Spleen (tissue), 11 donors: Measurements from ENCODE around the gene C3orf20. TPM values are rescaled to one million over a fixed set of nuclear protein-coding genes. Genes with fewer than 3 reads are reported as not detected.

Experiments used
- DNase-seq: peaks from one replicate; pipeline ENCODE4 v3.0.0-alpha.2; 2020
- H3K27ac ChIP-seq, 8 donors: fragments of 200-600 bp; sonication (generic) in 7 of 8; 1 replicate in 4 of 8; 2 replicates in 4 of 8; pipeline versions ENCODE4 v1.5.0 to v1.8.0; 2016 to 2021; ENCODE audit warnings: inconsistent platforms in 4 of 8, mild to moderate bottlenecking in 4 of 8, moderate library complexity in 1 of 8
- H3K27me3 ChIP-seq, 7 donors: fragments of 200-600 bp; sonication (generic) in 6 of 7; replicated peaks in 1 of 7; 1 replicate in 4 of 7; 2 replicates in 3 of 7; pipeline versions ENCODE4 v1.5.0 to v1.8.0; 2016 to 2021; ENCODE audit warnings: inconsistent platforms in 3 of 7, mild to moderate bottlenecking in 1 of 7
- H3K36me3 ChIP-seq, 6 donors: fragments of 200-600 bp; sonication (generic) in 5 of 6; 1 replicate in 4 of 6; 2 replicates in 2 of 6; pipeline versions ENCODE4 v1.5.0 to v1.8.0; 2016 to 2021; ENCODE audit warnings: inconsistent platforms in 2 of 6
- H3K4me1 ChIP-seq, 6 donors: fragments of 200-600 bp; sonication (generic) in 5 of 6; 1 replicate in 3 of 6; 2 replicates in 3 of 6; pipeline versions ENCODE4 v1.5.0 to v1.8.0; 2016 to 2021; ENCODE audit warnings: inconsistent platforms in 3 of 6
- H3K4me3 ChIP-seq, 8 donors: fragments of 200-600 bp; sonication (generic) in 7 of 8; 1 replicate in 4 of 8; 2 replicates in 4 of 8; pipeline versions ENCODE4 v1.5.0 to v1.8.0; 2016 to 2021; ENCODE audit warnings: inconsistent platforms in 4 of 8, mild to moderate bottlenecking in 4 of 8, moderate library complexity in 2 of 8
- H3K9me3 ChIP-seq, 8 donors: fragments of 200-600 bp; sonication (generic) in 7 of 8; 1 replicate in 4 of 8; 2 replicates in 4 of 8; pipeline versions ENCODE4 v1.5.0 to v1.8.0; 2016 to 2021; ENCODE audit warnings: inconsistent platforms in 4 of 8
- POLR2A ChIP-seq, 3 donors: fragments of 450-650 bp; IDR thresholded peaks; one replicate each; pipeline ENCODE4 v1.5.1; 2017; ENCODE audit warnings: antibody characterized with exemption in 3 of 3, mild to moderate bottlenecking in 1 of 3
- POLR2AphosphoS5 ChIP-seq, 3 donors: sonication (generic); formaldehyde crosslinking; IDR thresholded peaks; one replicate each; pipeline ENCODE4 v1.5.1; 2017; ENCODE audit warnings: antibody characterized with exemption in 3 of 3
- WGBS, 5 donors: extraction: QIAGEN DNeasy Blood & Tissue Kit in 3 of 5; methylation state at CpG; one replicate each; pipeline versions ENCODE4 v1.1.5 to v1.1.7; 2013 to 2018; 5-methylcytosine and 5-hydroxymethylcytosine counted together
- intact Hi-C: fragments of 100-400 bp; cut with DNase I; formaldehyde crosslinking; loops from one replicate; pipeline ENCODE4 v1.15.0; 2023; ENCODE audit warnings: low total_unique reads
- polyA plus RNA-seq, 3 donors: library from polyadenylated mRNA; stranded (reverse); fragments of 200-250 nt; gene quantifications; one replicate each; pipeline ENCODE4 v1.2.1, GENCODE V29; 2013
- total RNA-seq, 7 donors: library from RNA; depleted of rRNA in 3 of 7; stranded (reverse); fragments of >200 nt in 3 of 7; fragmentation: NEBNext Ultra II Directional in 4 of 7; extraction: Animal tissue kit (Norgen Biotek cat#: 25700) in 4 of 7; gene quantifications; one replicate each; pipeline versions ENCODE4 v1.1.0 to v1.2.1, GENCODE V29; 2016 to 2021
- TF ChIP-seq, protein P1 (sequence below), 11 experiments: fragments of 200-600 bp in 7 of 11; fragments of 450-650 bp in 4 of 11; sonication (generic) in 4 of 11; IDR thresholded peaks in 8 of 11; conservative IDR thresholded peaks in 3 of 11; 1 replicate in 7 of 11; 2 replicates in 4 of 11; pipeline versions ENCODE4 v1.4.0 to v1.8.0; 2016 to 2021; ENCODE audit warnings: antibody characterized with exemption in 11 of 11, inconsistent platforms in 4 of 11, mild to moderate bottlenecking in 1 of 11
- donor health status: healthy with polysubstance abuse.
- donor health status: DM: no; HTN: no; CAD: no; lungs with moderate emphysema.
- donor health status: DM: no; HTN: no; CAD: no.
- donor health status: Bipolar disorder and iron deficiency.
- donor health status: healthy.
- donor health status: DM: no; HTN: no; CAD: no.
- donor health status: DM: yes; HTN: yes; CAD: no.

The C3orf20 gene
- total and polyA plus RNA-seq, 10 donors: 0.17 to 1.1 (median 0.30) TPM; not detected in 3

- Histone ChIP-seq H3K36me3 (no peaks in the 10 kb centered on the region), H3K27me3 (no peaks in the 10 kb centered on the region), H3K27ac (no peak overlapping the region), H3K4me3 (no peak overlapping the region), H3K9me3 (peaks cover 0 to 4% (median 0%) of the 10 kb centered on the region in 8 donors), H3K4me1 (no peaks in the 10 kb centered on the region)
- TF ChIP-seq POLR2A (IDR thresholded peaks at IDR 0.05) (no peak), POLR2AphosphoS5 (IDR thresholded peaks at IDR 0.05) (no peak)
- TF ChIP-seq, protein P1, sequence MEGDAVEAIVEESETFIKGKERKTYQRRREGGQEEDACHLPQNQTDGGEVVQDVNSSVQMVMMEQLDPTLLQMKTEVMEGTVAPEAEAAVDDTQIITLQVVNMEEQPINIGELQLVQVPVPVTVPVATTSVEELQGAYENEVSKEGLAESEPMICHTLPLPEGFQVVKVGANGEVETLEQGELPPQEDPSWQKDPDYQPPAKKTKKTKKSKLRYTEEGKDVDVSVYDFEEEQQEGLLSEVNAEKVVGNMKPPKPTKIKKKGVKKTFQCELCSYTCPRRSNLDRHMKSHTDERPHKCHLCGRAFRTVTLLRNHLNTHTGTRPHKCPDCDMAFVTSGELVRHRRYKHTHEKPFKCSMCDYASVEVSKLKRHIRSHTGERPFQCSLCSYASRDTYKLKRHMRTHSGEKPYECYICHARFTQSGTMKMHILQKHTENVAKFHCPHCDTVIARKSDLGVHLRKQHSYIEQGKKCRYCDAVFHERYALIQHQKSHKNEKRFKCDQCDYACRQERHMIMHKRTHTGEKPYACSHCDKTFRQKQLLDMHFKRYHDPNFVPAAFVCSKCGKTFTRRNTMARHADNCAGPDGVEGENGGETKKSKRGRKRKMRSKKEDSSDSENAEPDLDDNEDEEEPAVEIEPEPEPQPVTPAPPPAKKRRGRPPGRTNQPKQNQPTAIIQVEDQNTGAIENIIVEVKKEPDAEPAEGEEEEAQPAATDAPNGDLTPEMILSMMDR (IDR thresholded peaks at IDR 0.05 in 8 of 11, conservative IDR thresholded peaks at IDR 0.05 in 3 of 11): no peak
- 82 to 95% (median 89%) methylated on average over 1 of the region's 1 CpG for WGBS, 5 donors
- intact Hi-C loops: no loop called here
- DNase-seq: no peak
These were observed 23.8 kb downstream of the C3orf20 start for GRCh38 chr3:14698601-14699244.

GRCh38 chr3:14699643-14700042 lies 24.7 kb downstream of the C3orf20 start:
- H3K36me3 ChIP-seq: no peaks in the 10 kb centered on the region
- 50 to 100% (median 77%) methylated on average over 1 of the region's 1 CpG for WGBS, 5 donors
- no peaks in the 10 kb centered on the region for H3K27me3 ChIP-seq
- H3K4me3 ChIP-seq: no peak overlapping the region
- DNase-seq: no peak
- H3K4me1 ChIP-seq: no peaks in the 10 kb centered on the region
- TF ChIP-seq, protein P1 (IDR thresholded peaks at IDR 0.05 in 8 of 11, conservative IDR thresholded peaks at IDR 0.05 in 3 of 11): no peak
- TF ChIP-seq POLR2AphosphoS5 (IDR thresholded peaks at IDR 0.05): no peak
- no peak for TF ChIP-seq POLR2A (IDR thresholded peaks at IDR 0.05)
- intact Hi-C loops: no loop called here
- no peak overlapping the region for H3K27ac ChIP-seq
- H3K9me3 ChIP-seq: no peaks in the 10 kb centered on the region

GRCh38 chr3:14700891-14701290 lies 25.9 kb downstream of the C3orf20 start:
- Histone ChIP-seq H3K36me3 (no peaks in the 10 kb centered on the region), H3K27me3 (no peaks in the 10 kb centered on the region), H3K27ac (no peak overlapping the region), H3K9me3 (no peaks in the 10 kb centered on the region), H3K4me1 (no peaks in the 10 kb centered on the region), H3K4me3 (no peak overlapping the region)
- no peak for DNase-seq
- intact Hi-C loops: no loop called here
- TF ChIP-seq POLR2AphosphoS5 (IDR thresholded peaks at IDR 0.05) (no peak), POLR2A (IDR thresholded peaks at IDR 0.05) (no peak)
- TF ChIP-seq, protein P1 (IDR thresholded peaks at IDR 0.05 in 8 of 11, conservative IDR thresholded peaks at IDR 0.05 in 3 of 11): no peak
- WGBS, 5 donors: 80 to 92% (median 83%) methylated on average over 3 of the region's 3 CpGs

- TF ChIP-seq, protein P1 (IDR thresholded peaks at IDR 0.05 in 8 of 11, conservative IDR thresholded peaks at IDR 0.05 in 3 of 11): no peak
- TF ChIP-seq POLR2AphosphoS5 (IDR thresholded peaks at IDR 0.05): no peak
- no peak for TF ChIP-seq POLR2A (IDR thresholded peaks at IDR 0.05)
- 91 to 95% (median 92%) methylated on average over 4 of the region's 4 CpGs for whole genome bisulfite sequencing, 5 donors
- Histone ChIP-seq H3K27ac (no peak overlapping the region), H3K9me3 (no peaks in the 10 kb centered on the region), H3K27me3 (no peaks in the 10 kb centered on the region), H3K36me3 (no peaks in the 10 kb centered on the region), H3K4me1 (no peaks in the 10 kb centered on the region), H3K4me3 (no peak overlapping the region)
- no peak for DNase-seq
- intact Hi-C loops: no loop called here
These were observed 26.7 kb downstream of the C3orf20 start for GRCh38 chr3:14701676-14702075.
